Smooth muscle cell of the brain vasculature (primary cell): Measurements from ENCODE around the gene RSPO1.
"Not testable (repeated sequence)": the region's sequence is repeated elsewhere in the genome, so short reads cannot be mapped to it uniquely, and the experiment has no call there.

Experiments
- DNase-seq: peaks from one replicate; pipeline ENCODE4 v3.0.0-alpha.2; 2012; ENCODE audit warnings: low read depth, low spot score

RSPO1 gene, protein sequence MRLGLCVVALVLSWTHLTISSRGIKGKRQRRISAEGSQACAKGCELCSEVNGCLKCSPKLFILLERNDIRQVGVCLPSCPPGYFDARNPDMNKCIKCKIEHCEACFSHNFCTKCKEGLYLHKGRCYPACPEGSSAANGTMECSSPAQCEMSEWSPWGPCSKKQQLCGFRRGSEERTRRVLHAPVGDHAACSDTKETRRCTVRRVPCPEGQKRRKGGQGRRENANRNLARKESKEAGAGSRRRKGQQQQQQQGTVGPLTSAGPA

GRCh38 chr1:37634244-37634991, at the start of gene RSPO1:
Gene RSPO1 (minus strand): TSS chr1:37634892. CDS start chr1:37629661, 5,231 bp downstream.
- DNase-seq: no peak

DNA sequence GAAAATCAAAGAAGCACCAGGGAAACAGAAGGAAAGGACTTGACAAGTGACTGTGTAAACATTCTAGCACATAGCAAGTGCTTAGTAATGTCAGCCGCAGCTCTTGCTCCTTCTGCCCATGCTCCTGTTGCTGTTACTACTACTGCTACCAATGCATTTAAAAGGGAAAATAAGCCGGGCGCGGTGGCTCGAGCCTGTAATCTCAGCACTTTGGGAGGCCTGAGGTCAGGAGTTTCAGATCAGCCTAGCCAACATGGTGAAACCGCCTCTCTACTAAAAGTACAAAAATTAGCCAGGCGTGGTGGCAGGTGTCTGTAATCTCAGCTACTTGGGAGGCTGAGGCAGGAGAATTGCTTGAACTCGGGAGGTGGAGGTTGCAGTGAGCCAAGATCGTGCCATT, 49.5 kb upstream of the RSPO1 start:
- not testable (repeated sequence) for DNase-seq

GRCh38 chr1:37682334-37682987, 47.8 kb upstream of the RSPO1 start:
- DNase-seq: no peak

DNA sequence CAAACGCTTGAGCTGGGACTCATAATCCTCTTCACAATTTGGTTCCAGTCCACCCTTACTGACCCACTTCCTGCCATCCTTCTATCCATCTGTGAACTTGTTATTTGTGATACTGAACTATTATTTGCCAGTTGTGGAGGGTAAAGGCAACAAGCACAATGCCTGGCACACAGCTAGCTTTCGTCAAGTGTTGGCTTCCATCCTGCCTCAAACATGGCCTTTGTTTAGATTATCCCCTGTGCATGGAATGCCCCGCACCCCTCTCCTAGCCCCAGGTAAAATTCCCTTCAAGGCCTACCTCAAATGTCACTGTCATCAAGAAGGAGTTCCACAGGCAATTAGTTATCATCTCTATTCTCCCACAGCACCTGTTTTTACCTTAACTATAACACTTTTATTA, 46.2 kb upstream of the RSPO1 start:
- no peak for DNase-seq

DNA sequence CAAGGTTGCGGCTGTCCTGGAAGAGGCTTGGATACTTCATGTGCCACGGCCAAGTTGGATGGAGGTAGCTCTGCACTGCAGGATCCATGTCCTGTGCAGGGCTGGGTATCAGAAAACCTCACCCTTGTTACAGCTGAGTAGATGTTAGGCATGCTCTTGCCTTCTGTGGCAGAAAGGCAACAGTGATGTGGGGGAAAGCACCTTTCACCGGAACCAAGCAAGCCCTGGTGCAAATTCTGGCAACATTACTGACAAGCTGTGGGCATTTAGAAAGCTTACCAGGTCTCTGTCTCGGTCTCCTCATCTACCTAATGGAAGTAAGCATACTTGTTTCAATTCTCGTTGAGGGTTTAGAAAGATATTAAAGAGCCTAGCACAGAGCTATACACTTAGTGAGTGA, 43.1 kb upstream of the RSPO1 start:
- DNase-seq: no peak

GRCh38 chr1:37677143-37677439, 42.4 kb upstream of the RSPO1 start:
- DNase-seq: no peak

- DNase-seq: no peak
Measured at GRCh38 chr1:37676281-37677142, 41.8 kb upstream of the RSPO1 start.

GRCh38 chr1:37673920-37674319, 39.2 kb upstream of the RSPO1 start:
- no peak for DNase-seq

GRCh38 chr1:37672136-37672870, 37.6 kb upstream of the RSPO1 start:
- no peak for DNase-seq

- no peak for DNase-seq
Measured at GRCh38 chr1:37671261-37671660, 36.6 kb upstream of the RSPO1 start.

GRCh38 chr1:37670133-37670532, 35.4 kb upstream of the RSPO1 start:
- DNase-seq: no peak

- DNase-seq: no peak
Measured at GRCh38 chr1:37667023-37667671, 32.5 kb upstream of the RSPO1 start.

DNA sequence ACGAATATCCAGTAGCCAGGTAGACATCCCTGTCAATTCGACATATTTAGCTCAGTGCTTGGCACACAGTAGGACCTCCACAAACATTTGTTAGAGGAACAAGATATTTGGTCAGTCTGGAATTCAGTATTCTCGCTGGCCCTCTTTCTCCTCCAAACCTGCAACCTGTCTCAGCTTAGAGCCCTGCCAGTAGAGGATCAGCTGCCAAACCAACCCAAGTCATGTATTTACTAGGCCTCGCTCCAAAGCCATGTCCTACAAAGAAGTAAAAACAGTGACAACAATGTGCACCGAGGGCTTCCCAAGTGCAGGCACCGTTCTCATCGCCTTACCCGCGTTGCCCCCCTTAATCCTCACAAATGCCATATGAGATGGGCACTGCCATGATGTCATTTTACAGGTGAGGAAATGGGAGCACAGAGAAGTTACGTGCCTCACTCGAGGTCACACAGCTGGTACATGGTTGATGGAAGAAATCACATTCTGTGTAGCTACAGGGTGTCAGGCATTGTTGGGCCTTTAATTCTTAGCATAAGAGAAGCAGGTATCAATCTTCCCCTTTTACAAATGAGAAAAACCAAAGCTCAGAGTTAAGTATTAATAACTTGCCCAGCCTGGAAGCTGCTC, 31.7 kb upstream of the RSPO1 start:
- DNase-seq: no peak

- no peak for DNase-seq
Measured at GRCh38 chr1:37663426-37664000, 28.8 kb upstream of the RSPO1 start.

DNA sequence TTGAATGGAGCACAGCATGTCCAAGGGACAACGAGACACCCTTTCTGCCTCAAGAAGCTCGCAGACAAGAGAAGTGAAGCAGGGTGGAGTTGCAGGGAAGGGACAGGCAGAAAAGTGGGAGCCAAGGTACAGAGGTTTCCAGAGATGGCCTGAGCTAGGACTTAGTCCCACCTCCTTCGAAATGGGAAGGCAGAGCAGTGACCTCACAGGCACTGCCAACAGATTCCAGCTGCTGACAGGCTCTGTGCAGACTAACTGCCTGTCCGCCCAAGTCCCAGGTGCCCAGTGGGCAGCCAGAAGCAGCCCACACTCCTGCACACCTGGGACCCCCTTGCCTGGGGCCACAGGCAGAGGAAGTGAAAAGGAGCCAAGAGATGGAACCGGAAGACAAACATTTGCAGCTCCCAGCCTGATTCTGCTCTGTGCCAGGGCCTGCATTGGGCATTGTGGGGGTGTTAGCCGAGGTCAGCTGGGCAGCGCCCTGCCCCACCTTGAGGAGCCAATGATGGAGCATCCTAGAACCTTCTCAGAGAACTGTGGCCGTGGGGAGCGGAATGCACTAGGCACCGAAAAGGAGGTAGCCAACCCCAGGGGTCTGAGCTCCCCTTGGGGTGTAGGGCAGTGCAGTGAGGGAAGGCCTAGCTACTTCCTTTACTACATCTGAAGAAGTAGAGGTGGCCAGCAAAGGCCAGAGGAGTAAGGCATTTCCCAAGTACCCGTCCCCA, 27.5 kb upstream of the RSPO1 start:
- DNase-seq: no peak

- no peak for DNase-seq
Measured at GRCh38 chr1:37661401-37661800, 26.7 kb upstream of the RSPO1 start.

DNA sequence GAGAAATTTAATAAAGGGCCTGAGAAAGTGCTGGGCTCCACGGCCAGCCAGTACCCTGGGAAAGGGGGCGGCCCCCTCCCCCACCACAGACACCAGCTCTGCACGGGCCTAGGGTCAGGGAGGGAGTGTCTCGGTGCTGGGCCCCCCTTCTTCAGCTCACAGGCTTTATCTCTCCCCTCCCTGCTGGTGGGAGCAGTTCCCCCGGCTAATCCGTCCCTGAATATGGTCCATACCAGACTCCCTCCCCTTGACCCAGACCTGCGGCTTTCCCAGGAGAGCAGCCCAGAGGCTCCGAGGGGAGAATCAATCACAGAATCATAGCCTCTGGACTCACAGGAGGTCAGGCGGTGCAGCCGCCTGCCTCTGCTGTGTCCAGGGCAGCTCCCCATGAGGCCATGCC, 26.0 kb upstream of the RSPO1 start:
- DNase-seq: no peak

GRCh38 chr1:37658486-37658885, 23.8 kb upstream of the RSPO1 start:
- no peak for DNase-seq
